C4-2B (cell line): ENCODE results near the gene AFAP1.

Experiments
- H3K27ac ChIP-seq: fragments of 450-650 bp; 2 replicates; pipeline ENCODE4 v1.5.1; 2017
- CTCF ChIP-seq: fragments of 450-650 bp; conservative IDR thresholded peaks from 2 replicates; pipeline ENCODE4 v1.5.1; 2017; ENCODE audit warnings: mild to moderate bottlenecking
- ZFX ChIP-seq: fragments of 450-650 bp; IDR thresholded peaks from 2 replicates; pipeline ENCODE4 v1.6.1; 2017

Gene AFAP1

GRCh38 chr4:7861440-7861881 lies 78.2 kb downstream of the AFAP1 start:
- H3K27ac ChIP-seq: no peak overlapping the region
- TF ChIP-seq CTCF: no peak
- no peak for TF ChIP-seq ZFX

- TF ChIP-seq ZFX: no peak
- TF ChIP-seq CTCF: no peak
- no peak overlapping the region for H3K27ac ChIP-seq
Observed at GRCh38 chr4:7860600-7861163, 79.0 kb downstream of the AFAP1 start.

GRCh38 chr4:7859326-7859725 lies 80.3 kb downstream of the AFAP1 start:
- no peak overlapping the region for H3K27ac ChIP-seq

DNA sequence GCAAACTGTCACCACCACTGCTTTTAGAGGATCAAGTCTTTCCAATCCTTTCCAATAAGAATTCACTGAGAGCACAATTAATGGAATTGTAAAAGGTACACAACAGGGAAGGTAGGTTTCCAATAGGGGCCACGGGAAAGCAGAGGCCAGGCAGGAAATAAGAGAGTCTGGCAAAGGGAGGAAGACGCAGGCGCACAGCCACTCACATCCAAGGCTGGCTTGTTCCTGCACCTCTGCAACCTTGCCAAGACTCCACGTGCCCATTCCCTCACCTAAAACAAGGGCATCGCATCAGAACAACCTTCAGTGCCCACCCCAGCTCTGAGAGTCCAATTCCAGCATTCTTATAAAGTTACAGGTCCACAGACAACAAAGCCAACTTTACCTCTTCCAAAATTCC lies 81.2 kb downstream of the AFAP1 start:
- no peak overlapping the region for H3K27ac ChIP-seq
- TF ChIP-seq ZFX (no peak), CTCF (no peak)

More at GRCh38 chr4:7859326-7859725, 80.3 kb downstream of the AFAP1 start:
- no peak for TF ChIP-seq CTCF
- no peak for TF ChIP-seq ZFX

- H3K27ac ChIP-seq: no peak overlapping the region
- TF ChIP-seq CTCF: no peak
- TF ChIP-seq ZFX: no peak
Observed at GRCh38 chr4:7857993-7858392, 81.7 kb downstream of the AFAP1 start.

- no peak for TF ChIP-seq ZFX
- TF ChIP-seq CTCF: no peak
- no peak overlapping the region for H3K27ac ChIP-seq
Observed at GRCh38 chr4:7857238-7857701, 82.4 kb downstream of the AFAP1 start.

DNA sequence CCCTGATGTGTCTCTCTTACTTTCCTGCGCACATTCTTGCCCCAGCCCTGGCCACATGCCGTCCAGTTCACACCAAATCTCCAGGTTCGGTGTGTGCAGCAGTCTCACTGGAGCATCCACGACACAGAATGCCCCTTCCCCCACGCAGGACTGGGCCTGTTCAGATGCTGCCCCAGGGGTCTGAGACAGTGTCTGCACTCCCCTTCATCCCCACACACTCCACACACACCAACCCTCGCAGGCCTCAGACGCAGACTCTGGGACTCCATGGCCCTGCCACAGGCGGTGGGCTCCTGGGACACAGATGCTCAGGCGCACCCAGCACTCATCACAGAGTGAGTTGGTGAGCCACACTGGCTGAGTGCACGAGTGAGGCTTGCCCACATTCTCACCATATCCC lies 83.9 kb downstream of the AFAP1 start:
- no peak overlapping the region for H3K27ac ChIP-seq
- TF ChIP-seq ZFX (no peak), CTCF (no peak)
